GM12873 (cell line): ENCODE results near the gene POLR2F.

Source experiments
- TF ChIP-seq, protein P1 (sequence below): IDR thresholded peaks from 2 replicates; pipeline ENCODE4 v1.5.1; 2012; ENCODE audit warnings: low read depth, mild to moderate bottlenecking, moderate library complexity, low read length, control low read depth; ENCODE audit not compliant: insufficient read depth; ENCODE audit errors: missing control alignments

POLR2F gene

DNA sequence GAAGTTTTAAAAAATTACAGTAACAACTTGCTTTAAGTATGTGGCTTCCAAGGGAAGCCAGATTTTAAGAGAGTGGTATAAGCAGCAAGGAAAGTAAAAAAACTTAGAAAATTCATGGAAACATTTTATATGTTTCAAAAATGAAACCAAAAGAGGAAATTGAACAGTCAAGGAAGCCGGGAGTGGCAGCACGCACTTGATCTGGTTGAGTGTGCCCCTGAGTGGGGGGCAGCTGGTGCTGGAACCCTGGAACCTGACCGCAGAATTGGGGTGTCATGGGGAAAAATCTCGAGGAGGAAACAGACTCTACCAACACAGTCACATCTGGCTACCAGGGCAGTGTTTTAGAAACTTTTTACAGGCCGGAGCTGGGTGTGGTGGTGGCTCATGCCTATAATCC lies 33.4 kb upstream of the POLR2F start:
- TF ChIP-seq, protein P1, sequence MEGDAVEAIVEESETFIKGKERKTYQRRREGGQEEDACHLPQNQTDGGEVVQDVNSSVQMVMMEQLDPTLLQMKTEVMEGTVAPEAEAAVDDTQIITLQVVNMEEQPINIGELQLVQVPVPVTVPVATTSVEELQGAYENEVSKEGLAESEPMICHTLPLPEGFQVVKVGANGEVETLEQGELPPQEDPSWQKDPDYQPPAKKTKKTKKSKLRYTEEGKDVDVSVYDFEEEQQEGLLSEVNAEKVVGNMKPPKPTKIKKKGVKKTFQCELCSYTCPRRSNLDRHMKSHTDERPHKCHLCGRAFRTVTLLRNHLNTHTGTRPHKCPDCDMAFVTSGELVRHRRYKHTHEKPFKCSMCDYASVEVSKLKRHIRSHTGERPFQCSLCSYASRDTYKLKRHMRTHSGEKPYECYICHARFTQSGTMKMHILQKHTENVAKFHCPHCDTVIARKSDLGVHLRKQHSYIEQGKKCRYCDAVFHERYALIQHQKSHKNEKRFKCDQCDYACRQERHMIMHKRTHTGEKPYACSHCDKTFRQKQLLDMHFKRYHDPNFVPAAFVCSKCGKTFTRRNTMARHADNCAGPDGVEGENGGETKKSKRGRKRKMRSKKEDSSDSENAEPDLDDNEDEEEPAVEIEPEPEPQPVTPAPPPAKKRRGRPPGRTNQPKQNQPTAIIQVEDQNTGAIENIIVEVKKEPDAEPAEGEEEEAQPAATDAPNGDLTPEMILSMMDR, result no peak

DNA sequence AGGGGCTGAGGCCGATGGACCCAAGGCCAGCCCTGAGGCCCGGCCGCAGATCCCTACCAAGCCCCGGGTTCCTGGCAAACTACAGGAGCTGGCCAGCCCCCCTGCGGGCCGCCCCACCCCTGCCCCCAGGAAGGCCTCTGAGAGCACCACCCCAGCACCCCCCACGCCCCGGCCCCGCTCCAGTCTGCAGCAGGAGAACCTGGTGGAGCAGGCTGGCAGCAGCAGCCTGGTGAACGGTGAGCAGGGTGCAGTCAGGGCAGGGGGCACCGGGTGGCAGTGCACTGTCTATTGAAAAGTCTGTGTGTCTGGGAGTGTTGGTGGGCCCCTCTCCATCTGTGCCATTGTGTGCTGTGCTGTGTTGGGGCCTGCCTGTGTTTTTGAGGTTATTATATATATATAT lies 31.3 kb upstream of the POLR2F start:
- TF ChIP-seq, protein P1, result no peak

DNA sequence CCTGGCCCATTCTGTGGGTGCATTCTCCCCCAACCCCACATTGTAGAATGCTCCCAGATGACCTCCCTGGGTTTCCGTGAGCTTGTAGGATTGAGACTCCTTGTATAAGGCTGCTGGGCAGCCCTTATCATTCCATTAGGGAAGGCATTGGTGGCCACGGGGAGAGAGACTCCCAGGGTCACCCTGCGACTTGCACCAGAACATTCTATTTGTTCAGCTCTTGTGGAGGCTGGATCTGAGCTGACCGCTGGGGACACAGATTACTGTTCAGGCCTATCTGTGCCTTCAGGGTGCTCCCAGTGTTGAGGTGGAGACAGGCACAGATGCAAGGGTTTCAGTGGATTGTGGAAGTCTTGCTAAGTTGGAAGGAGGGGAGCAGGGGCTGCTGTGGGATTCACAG lies 29.6 kb upstream of the POLR2F start:
- TF ChIP-seq, protein P1, result no peak

DNA sequence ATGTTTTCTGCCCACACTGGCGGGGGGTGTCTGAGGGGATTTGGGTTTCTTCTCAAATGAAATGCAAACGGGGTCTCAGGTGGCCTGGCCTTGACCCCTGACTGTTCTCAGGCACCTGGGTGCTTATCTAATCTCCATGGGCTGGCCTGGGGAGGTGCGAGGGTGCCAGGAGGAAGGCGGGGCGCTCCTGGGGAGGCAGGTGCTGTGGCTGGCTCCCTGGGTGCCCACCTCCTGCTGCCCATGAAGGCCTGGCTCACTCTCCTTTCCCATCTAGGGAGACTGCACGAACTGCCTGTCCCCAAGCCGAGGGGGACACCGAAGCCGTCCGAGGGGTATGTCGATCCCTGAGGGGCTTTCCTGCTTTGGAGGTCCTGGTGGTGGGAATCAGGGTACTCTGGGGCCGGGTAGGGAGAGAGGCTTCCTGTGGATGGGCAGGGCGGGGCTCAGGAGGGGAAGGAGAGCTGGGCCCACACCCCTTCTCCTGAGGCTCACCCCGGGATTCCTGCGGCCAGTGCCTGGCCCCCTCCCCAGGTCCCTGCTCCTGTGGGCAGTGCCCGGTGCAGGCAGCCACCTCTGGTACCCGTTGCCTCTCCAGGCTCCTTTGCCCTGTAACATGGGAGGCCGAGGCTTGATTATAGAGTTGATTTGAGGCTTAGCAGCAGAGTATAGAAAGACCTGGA lies 29.0 kb upstream of the POLR2F start:
- TF ChIP-seq, protein P1, result no peak

DNA sequence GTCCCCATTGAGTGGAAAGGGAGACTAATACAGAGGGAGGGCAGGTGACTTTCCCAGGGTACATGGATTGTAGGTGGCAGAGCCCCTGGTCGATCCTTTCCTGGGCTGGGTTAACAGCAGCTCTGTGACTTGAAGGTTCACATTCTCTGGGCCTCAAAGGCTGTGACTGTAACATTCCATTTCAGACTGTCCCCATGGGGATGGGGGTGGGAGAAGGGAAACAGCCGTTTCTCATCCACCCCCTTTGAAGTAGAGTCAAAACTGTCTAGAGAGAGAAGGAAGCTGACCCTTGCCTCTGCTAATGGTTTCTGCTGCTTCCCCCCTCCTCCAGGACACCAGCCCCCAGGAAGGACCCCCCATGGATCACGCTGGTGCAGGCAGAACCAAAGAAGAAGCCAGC lies 28.2 kb upstream of the POLR2F start:
- TF ChIP-seq, protein P1, result no peak

DNA sequence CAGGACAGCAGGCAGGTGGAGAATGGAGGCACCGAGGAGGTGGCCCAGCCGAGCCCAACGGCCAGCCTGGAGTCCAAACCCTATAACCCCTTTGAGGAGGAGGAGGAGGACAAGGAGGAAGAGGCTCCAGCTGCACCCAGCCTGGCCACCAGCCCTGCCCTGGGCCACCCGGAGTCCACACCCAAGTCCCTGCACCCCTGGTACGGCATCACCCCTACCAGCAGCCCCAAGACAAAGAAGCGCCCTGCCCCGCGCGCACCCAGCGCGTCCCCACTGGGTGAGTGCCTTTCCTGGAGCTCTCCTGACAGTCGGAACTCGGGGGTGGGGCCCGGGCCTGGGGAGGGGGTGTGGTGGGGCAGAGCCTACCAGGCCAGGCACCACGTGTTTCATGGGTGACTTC lies 27.7 kb upstream of the POLR2F start:
- TF ChIP-seq, protein P1, result no peak

DNA sequence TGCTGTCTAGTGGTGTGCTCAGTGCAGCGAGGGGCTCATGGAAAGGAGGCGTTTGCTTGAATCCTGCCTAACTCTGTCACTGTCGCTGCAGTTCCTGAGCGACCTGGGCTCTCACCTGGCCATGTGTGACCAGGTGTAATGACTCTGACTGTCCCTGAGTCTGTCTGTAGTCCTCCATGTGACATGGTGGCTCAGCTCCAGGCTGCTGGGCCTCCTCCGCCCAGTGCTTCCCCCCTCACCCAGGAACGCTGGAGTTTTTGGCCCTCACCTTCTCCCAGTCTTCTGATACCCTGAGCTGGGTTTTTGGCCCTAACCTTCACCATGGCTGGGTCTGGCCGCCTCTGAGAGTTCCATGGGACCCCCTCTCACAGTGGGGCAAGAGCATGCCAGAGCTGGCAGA lies 27.1 kb upstream of the POLR2F start:
- TF ChIP-seq, protein P1, result no peak
